HT-29 (cell line): ENCODE results near the gene SAV1. TPM values are rescaled to one million over a fixed set of nuclear protein-coding genes. Genes with fewer than 3 reads are reported as not detected.
A peak's percentile ranks its signal among the peaks of the same experiment; 100 is the strongest.
"Not testable (repeated sequence)": the region's sequence is repeated elsewhere in the genome, so short reads cannot be mapped to it uniquely, and the experiment has no call there.

Experiments used
- DNase-seq: peaks from one replicate; pipeline ENCODE4 v3.0.0-alpha.2; 2015; ENCODE audit warnings: low spot score
- total RNA-seq: library from RNA; depleted of rRNA; stranded (reverse); fragments of >200 nt; shearing (Covaris generic); gene quantifications from 2 replicates; pipeline ENCODE4 v1.2.3, GENCODE V29; 2014; rRNA removed

SAV1 gene
- 53.2 and 62.3 TPM in 2 replicates for total RNA-seq

DNA sequence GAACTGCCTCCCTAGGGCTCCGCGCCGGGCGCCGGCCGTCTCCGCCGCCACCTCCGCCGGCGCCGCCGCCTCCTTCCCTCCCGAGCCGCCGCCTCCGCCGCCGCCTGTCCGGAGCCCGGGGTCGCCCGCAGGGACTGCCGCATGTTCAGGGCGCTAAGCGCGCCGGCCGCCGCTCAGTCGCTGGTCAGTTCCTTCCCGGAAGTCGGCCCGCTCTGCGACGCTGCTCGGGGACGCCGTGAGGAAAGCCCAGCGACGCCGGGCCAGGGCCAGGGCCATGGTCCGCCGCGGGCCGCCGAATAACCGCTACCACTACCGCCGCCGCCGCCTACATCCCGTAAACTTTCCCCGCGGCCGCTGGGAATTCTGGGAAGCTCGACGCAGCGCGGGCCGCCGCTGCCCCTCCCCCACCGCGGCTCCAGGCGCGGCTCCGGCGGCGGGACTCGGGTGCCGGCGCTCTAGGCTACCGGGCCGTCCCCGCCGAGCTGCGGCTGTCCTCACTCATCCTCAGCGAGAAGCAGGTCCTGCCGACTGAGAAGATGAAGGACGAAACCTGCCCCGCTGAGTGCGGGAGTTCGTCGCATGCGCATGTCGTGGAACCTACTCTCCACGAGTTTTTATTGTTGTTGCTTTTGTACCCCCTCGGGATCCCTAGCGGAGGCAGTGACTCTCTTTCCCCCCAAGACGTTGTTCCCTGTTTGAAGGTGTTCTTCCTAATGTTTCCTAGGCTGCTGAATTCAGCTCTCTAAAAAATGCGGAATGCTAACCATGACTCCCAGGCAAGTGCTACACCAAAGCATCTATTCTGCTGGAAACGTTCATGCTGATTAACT is at the start of gene SAV1:
Gene SAV1, minus strand, starts transcription at position 311 of the 830 bp plus-strand sequence. CDS start 339 bp downstream, outside the sequence.
- DNase-seq = peak; percentile 78

DNA sequence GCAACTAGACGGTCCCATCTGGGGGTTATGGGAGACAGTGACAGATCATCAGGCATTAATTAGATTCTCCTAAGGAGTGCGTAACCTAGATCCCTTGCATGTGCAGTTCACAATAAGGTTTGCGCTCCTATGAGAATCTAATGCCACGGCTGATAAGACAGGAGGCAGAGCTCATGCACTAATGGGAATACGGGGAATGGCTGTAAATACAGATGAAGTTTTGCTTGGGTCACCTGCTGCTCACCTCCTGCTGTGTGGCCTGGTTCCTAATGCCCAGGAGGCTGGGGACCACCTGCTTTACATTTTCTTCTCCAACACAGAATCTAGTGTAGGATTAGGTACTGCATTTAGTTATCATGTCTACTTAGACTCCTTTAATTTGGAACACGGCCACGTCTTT is 49.7 kb upstream of the SAV1 start:
- DNase-seq = no peak

DNA sequence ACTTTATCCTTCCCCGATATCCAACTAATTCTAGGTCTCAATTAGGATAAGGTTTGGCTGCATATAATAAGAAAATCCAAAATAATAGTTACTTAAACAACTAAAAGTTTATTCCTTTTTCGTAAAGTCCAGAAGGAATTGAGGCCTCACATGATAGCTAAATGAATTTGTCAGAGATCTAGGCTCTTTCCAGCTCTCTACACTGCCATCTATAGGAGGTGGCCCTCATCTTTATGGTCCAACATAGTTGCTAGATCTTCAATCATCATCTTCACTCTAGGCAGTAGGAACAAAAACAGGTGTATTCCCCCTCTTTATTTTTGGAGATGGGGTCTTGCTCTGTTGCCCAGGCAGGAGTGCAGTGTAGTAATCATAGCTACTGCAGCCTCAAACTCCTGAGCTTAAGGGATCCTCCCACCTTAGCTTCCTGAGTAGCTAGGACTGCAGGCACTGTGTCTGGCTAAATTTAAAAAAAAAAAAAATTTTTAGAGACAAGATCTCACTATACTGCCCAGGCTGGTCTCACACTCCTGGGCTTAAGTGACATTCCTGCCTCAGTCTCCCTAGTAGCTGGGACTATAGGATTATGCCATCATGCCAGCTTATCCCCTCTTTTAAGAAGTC is 46.5 kb upstream of the SAV1 start:
- peak; percentile 51 for DNase-seq

DNA sequence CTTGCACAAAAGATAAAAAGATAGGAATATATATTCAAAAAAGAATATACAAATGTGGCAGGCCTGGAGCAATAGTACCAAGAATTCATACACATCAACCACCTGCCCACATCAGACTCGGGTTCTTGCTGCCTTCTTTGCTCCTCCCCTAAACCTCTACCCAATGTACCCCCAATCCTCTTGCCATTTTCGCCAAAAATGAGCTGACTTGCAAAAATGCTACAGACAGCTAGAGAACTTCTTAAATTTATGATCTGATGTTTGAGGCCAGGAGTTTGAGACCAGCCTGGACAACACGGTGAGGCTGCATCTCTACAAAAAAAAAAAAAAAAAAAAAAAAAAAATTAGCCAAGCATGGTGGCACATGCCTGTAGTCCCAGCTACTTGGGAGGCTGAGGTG is 42.9 kb upstream of the SAV1 start:
- DNase-seq = no peak

DNA sequence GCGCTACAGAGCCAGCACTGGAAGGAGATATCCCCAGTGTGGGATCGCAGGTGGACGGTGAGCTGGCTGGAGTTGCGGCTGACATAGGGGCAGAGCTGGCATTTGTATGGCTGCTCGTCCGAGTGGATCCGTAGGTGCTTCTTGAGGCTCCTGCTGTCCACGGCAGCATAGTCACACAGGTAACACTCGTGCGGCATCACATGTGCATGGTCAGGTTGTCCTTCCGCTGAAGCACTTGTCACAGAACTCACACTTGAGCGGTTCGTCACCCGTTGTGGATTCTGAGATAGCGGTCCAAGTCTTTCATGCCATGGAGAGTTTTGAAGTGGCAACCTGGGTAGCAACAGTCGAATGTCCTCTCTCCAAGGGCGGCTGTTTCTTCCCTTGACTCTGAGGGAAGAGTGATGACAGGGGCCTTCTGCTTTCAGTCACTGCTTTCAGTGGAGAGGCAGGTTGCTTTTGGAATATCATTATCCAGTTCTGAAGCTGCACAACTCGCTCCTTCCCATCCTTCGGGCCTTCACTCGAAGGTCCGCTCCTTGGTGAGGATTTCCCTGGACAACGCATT is 37.0 kb upstream of the SAV1 start:
- no peak for DNase-seq

DNA sequence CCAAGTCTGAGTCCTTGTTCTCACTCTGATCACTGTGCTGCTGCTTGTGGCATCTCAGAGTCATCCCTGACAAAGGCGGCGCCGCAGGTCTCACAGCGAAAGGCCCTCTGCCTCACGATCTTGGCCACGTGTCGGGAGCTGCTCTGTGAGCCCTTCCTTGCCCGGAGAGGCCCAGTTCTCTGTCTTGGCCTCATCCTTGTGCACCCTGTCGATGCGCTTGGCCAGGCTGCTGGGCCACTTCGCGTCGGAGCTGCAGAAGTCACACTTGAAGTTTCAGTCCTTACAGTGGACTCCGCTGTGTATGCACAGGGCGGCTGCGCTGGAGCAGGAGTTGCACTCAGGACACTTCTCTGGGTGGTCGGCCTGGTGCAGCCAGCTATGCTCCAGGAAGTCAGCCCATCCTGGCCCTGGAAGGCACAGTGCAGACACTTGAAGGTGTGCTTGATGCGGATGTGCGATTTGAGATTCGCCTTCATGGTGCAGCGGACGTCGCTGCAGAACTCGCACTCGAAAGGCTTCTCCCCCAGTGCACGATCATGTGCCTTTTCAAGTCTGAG is 36.4 kb upstream of the SAV1 start:
- DNase-seq = no peak

DNA sequence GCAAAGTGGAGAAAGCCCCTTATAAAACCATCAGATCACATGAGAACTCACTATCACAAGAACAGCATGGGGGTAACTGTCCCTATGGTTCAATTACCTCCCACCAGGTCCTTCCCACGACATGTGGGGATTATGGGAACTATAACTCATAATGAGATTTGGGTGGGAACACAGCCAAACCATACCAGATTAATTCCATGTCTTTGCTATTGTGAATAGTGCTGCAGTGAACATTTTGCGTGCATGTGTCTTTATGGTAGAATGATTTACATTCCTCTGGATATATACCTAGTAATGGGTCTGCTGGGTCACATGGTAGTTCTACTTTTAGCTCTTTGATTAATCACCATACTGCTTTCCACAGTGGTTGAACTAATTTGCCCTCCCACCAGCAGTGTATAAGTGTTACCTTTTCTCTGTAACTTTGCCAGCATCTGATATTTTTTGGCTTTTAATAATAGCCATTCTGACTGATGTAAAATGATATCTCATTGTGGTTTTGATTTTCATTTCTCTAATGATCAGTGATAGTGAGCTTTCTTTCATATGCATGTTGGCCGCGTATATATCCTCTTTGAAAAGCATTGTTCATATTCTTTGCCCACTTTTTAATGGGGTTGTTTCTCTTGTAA is 29.7 kb upstream of the SAV1 start:
- no peak for DNase-seq

DNA sequence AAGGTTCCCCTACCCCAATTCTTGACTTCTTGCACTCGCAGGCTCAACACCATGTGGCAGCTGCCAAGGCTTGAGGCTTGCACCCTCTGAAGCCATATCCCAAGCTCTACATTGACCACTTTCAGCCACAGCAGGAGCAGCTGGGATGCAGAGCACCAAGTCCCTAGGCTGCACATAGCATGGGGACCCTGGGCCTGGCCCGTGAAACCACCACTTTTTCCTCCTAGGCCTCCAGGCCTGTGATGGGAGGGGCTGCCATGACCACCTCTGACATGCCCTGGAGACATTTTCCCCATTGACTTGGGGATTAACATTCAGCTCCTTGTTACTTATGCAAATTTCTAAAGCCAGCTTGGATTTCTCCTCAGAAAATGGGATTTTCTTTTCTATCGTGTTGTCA is 26.2 kb upstream of the SAV1 start:
- not testable (repeated sequence) for DNase-seq

DNA sequence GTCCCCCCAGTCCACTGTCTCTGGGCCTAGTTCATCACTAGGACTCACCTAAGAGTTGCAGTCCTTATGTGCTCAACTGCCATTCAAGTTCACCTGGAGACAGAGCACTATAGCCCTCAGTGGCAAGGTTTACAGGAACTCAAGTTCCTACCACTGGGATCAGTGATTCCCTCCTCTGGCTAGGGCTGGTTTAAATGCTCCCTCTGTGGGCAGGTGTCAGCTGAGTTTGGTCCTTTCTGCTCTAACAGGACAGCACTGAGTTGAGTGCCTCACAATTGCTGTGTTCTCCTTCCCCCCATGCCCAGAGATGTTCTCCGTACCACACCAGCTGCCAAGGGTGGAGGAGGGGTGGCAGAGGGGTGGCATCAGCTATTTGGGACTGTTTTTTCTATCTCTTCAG is 20.8 kb upstream of the SAV1 start:
- DNase-seq = no peak

DNA sequence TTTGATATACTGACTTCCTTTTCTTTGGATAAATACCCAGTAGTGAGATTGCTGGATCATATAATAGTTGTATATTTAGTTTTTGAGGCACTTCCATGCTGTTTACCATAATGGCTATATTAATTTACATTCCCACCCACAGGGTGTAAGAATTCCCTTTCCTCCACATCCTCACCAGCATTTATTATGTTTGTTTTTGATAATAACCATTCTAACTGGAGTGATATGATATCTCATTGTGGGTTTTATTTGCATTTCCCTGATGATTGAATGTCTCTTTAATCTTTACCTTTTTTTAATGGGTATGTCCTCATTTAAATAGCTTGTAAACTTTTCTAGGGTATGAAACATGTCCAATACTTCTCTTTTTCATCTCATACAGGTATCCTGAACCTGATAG is 11.6 kb upstream of the SAV1 start:
- DNase-seq = no peak

DNA sequence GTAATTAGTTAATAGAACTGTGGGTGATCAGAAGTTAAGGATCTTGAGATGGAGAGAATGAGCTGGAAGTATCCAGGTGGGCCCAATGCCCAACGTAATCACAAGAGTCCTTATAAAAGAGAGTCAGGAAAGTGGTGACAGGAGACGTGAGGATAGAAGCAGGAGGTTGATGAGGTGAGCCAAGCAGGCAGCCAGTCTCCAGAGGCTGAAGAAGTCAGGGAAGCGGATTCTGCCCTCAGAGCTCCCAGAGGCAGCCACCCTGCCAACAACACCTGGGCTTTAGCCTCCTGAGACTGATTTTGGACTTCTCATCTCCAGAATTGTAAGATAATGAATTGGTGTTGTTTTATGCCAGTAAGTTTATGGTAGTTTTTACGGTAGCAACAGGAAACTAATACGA is 10.1 kb upstream of the SAV1 start:
- no peak for DNase-seq

DNA sequence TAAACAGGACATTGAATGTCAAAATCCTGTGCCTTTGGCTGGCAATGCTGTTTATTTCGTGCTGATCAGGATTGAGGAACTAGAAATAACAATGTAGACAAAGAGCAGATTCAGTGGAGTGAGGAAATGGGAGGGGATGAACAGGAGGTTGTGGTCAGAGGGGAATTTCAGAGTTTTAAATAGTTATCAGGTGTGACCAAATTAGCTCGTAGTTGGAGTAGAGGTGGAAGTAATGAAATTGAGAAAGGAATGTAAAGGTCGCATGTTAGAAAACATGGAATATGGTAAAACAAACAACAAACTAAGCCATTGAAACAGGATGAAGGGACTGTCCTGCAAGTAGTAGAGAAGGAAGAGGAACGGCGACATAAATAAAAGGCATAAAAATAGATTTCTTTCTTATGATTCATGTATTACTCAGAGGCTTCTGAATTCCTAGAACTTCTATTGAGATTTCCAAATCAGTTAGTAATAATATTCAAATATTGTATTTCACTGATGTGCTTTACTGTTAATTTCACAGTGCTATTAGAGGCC is 9.5 kb upstream of the SAV1 start:
- DNase-seq = peak; percentile 67

DNA sequence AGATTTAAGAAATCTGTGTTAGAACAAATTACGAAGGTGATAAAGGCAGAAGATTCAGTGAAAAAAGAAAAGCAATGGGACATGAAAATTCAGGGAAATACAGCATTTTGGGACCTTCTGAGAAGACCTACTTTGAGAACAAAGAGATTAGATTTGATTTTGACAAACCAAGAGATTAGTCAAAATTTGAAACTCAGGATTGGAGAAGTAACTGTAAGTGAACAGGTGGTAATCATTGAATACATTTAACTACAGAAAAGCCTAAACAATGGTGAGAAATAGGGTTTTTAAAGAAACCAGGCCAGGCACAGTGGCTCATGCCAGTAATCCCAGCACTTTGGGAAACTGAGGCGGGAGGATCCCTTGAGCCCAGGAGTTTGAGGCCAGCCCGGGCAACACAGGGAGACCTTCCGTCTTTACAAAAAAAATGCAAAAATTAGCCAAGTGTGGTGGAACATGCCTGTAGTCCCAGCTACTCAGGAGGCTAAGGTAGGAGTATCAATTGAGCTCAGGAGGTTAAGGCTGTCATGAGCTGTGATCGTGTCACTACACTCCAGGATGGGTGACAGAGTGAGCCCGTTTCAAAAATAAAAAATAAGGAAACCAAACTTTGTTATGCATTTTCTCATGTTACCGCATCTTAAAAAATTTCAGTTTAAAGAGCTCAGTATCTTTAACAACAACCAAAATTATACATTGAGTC is 8.9 kb upstream of the SAV1 start:
- no peak for DNase-seq

DNA sequence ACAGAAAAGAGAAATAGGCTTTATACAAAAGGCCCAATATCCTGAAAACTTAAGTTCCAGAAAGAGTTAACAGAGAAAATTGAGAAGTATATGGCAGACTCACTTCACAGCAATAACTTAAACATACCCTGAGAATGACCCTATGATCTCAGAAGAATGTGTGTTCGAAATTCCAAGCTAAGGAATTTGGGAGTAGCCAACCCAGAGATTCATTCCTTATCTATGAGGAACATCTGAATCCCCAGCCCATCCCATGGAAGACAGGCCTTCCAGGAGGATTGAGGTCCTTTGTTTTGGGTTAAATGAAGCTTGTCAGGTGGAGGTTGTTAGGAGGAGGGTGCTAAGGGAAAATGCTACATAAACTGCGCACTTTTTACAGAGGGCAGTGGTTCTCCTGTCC is 7.5 kb upstream of the SAV1 start:
- DNase-seq = no peak

DNA sequence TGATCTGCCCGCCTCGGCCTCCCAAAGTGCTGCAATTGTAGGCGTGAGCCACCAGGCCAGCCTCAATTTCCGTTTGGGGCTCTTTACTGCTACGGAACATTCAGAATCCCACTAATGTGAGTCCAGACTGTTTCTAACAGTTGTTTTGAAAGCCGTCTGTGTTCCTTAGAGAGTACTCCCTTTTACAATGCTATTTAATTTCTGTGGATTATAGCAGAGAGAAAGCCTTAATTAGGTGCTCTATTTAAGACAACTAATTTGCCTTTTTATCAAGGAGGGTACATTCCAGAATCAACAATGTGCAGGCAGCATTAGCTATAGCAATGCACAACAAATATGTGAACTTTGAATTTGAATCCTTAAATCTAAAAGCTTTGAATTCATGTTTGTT is 2.8 kb upstream of the SAV1 start:
- DNase-seq = no peak

DNA sequence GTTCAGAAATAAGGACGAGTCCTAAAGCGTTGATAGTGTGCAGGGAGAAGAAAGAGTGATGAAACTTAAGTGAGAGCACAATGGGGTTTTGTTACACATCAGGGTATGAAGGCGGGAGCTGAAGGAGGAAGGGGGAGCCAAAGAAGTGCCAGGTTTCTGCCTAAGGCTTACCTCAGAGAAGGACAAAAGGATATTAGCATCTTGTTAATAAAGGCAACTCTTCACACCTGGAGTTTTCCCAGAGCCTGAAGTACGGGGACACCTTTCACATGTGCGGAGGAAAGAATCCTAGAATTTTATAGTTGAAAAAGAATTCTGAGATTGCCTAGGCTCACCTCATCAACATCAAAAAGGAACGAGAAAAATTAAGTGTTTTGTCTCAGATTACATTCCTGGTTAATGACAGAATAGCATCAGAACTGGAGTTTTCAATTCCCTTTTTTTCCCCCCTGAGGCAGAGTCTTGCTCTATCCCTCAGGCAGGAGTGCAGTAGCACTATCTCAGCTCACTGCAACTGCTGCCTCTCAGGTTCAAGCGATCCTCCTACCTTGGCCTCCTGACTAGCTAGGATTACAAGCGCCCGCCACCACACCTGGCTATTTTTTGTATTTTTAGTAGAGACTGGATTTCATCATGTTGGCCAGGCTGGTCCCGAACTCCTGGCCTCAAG is 2.2 kb upstream of the SAV1 start:
- DNase-seq = no peak

DNA sequence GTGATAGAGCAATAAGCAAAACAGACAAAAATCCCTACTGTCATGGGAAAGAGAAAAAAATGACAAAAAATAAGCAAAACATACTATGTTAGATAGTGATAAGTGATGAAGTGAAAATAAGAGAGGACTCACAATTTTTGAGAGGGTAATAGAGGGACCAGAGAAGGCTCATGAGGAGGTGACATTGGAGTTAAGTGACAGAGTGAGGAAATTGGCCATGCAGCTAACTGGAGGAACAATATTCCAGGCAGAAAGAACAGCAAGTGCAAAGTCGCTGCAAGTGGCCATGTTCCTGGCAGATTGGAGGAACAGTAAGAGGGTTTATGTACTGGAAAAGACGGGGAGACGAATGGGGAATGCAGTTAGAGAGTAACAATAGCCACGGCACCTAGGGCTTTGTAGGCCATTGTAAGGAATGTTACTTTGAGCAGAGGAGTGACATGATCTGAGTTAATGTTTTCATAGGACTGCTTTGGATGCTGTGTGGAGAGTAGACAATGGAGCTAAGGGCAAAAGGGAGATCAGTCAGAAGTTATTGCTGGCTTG is 1.4 kb upstream of the SAV1 start:
- DNase-seq = no peak

DNA sequence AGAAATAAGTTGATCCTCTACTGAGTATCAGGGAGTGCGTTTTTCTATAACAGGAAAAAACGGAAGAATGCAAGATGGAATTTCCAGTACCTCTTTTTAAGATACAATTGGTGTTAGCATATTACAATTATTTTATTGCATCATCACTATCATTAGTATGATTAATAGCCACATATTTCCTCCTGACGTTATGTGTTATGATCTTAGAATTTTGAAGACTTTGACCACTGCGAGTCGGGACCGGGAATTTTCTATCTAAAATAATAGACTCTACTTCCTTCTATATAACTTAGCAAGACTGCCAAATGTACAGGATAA is 679 bp upstream of the SAV1 start:
- DNase-seq = no peak

DNA sequence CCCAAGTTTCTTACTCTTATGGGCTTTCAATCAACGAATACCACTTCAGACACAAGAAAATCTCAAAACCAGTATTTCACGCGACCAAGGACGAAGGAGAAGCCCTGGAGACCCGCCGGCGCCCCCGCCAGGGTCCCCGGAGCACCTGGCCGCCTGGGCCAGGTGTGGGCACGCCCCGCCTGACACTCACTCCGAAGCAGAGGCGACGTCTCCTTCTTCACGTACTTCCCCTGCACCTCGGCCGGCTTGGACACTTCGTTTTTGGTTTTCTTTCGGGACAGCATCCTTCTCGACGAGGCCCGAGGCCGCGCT is 466 bp downstream of the SAV1 start:
- DNase-seq = peak; percentile 45

DNA sequence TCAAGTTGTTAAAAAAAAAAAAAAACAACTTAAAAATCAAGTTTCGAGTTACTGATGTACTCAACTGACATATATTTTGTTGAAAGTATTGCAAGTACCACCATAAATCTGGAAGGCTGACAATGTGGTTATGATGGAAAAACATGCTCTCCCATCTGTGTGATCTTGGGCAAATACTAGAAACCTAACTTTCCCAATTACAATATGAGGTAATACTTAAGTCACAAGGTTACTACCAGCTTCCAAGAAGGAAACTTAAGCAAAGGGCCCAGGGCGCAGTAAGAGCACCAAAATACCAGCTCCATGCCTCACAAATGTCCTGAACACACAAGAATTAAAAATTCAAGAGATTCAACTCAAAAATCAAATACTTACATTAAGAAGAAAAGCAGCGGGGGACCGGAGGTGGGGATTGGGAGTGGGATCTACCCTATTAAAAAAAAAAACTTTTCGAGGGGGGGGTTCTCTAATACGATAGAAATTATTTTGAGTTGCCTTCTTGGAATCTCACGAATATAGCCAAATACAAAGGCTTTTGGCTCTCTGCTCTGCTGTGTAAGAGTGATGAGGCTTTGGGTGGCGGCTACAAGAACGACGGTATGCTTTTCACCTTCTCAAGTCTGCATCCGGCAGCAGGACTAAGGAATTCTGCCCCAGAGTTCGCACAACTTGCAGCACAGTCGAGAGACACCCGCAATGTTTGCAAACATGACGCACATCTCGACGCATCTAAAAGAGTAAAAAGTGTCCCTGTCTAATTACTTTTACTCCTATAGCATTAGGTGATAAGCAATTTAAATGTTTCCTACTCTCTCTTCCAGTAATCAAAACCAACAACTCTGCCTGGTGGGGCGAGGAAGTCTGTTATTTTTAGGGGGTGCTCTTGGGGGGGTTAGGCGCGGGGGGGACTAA is 1.1 kb downstream of the SAV1 start:
- peak; percentile 55 for DNase-seq
